H1 (cell line): ENCODE results near the gene TSHR. TPM values are rescaled to one million over a fixed set of nuclear protein-coding genes. Genes with fewer than 3 reads are reported as not detected.

Experiments
- BACH1 ChIP-seq: IDR thresholded peaks from 2 replicates; pipeline ENCODE4 v1.6.1; 2012; ENCODE audit warnings: low read length, improper control_type of control experiment
- CHD2 ChIP-seq: IDR thresholded peaks from 2 replicates; pipeline ENCODE4 v1.6.1; 2012; ENCODE audit warnings: low read length, improper control_type of control experiment
- CREB1 ChIP-seq: IDR thresholded peaks from 2 replicates; pipeline ENCODE4 v1.6.1; 2012; ENCODE audit warnings: inconsistent platforms
- CTBP2 ChIP-seq: IDR thresholded peaks from 2 replicates; pipeline ENCODE4 v1.7.0; 2011; ENCODE audit warnings: borderline replicate concordance, mild to moderate bottlenecking, moderate library complexity, mixed read lengths, low read length; ENCODE audit not compliant: insufficient read depth, insufficient read length
- CTCF ChIP-seq, 3 experiments: IDR thresholded peaks; 1 replicate in 2 of 3; 2 replicates in 1 of 3; pipeline versions ENCODE4 v1.5.1 to v1.6.1; 2011; ENCODE audit warnings: low read length in 3 of 3, mild to moderate bottlenecking in 3 of 3, inconsistent platforms in 2 of 3, low read depth in 1 of 3, moderate library complexity in 1 of 3; ENCODE audit not compliant: insufficient read depth in 1 of 3; ENCODE audit errors: control extremely low read depth in 1 of 3
- FOSL1 ChIP-seq: IDR thresholded peaks from 2 replicates; pipeline ENCODE4 v1.6.1; 2011; ENCODE audit warnings: mild to moderate bottlenecking, low read depth, low read length, moderate library complexity; ENCODE audit not compliant: insufficient read depth
- GABPA ChIP-seq: IDR thresholded peaks from 2 replicates; pipeline ENCODE4 v1.6.1; 2011; ENCODE audit warnings: mild to moderate bottlenecking, low read length, moderate library complexity, borderline replicate concordance; ENCODE audit not compliant: insufficient read depth
- JUN ChIP-seq: IDR thresholded peaks from 2 replicates; pipeline ENCODE4 v1.6.1; 2011; ENCODE audit warnings: low read depth, mild to moderate bottlenecking, improper control_type of control experiment, low read length
- POLR2AphosphoS5 ChIP-seq: IDR thresholded peaks from 2 replicates; pipeline ENCODE4 v1.6.1; 2011; ENCODE audit warnings: low read depth, low read length
- RNF2 ChIP-seq: fragments of 200-900, 300-1000 bp; sonication (generic); IDR thresholded peaks from 2 replicates; pipeline ENCODE4 v1.7.1; 2016; ENCODE audit warnings: borderline replicate concordance, low read depth, mild to moderate bottlenecking, antibody characterized with exemption, low read length; ENCODE audit not compliant: poor library complexity, severe bottlenecking; ENCODE audit errors: missing control alignments
- SP1 ChIP-seq: IDR thresholded peaks from 2 replicates; pipeline ENCODE4 v1.6.1; 2011; ENCODE audit warnings: low read depth, low read length
- SP2 ChIP-seq: IDR thresholded peaks from 2 replicates; pipeline ENCODE4 v1.6.1; 2012; ENCODE audit warnings: mild to moderate bottlenecking, low read length, inconsistent platforms
- TBP ChIP-seq: IDR thresholded peaks from 2 replicates; pipeline ENCODE4 v1.6.1; 2011; ENCODE audit warnings: low read depth, low read length, improper control_type of control experiment
- TCF12 ChIP-seq: IDR thresholded peaks from 2 replicates; pipeline ENCODE4 v1.6.1; 2011; ENCODE audit warnings: low read depth, mild to moderate bottlenecking, low read length
- YY1 ChIP-seq: IDR thresholded peaks from 2 replicates; pipeline ENCODE4 v1.6.1; 2011; ENCODE audit warnings: low read depth, mild to moderate bottlenecking, low read length
- polyA plus RNA-seq, 7 experiments: library from polyadenylated mRNA; depleted of rRNA in 3 of 7; stranded (reverse) in 5 of 7; unstranded in 2 of 7; fragments of >200 nt in 5 of 7; fragments of 200-250 nt in 2 of 7; gene quantifications; 1 replicate in 5 of 7; 2 replicates in 1 of 7; 4 replicates in 1 of 7; pipeline versions ENCODE4 v1.2.1 to v1.2.3, GENCODE V29; 2011 to 2013; ENCODE audit warnings: missing spikeins in 2 of 7, mixed read lengths in 2 of 7
- total RNA-seq: library from RNA; stranded (reverse); fragmentation: NEBNext Ultra II Directional; extraction: Animal tissue kit (Norgen Biotek cat#: 25700); gene quantifications from 2 replicates; pipeline ENCODE4 v1.2.1, GENCODE V29; 2021
- TF ChIP-seq, protein P1 (sequence below): IDR thresholded peaks from 2 replicates; pipeline ENCODE4 v1.6.1; 2012; ENCODE audit warnings: inconsistent platforms

Gene TSHR
- total and polyA plus RNA-seq, 2 of the 8 experiments (the other 6 are each of a cell fraction or from before 2014, with no cell fraction given), result 0.27 TPM; not detected in 1

DNA sequence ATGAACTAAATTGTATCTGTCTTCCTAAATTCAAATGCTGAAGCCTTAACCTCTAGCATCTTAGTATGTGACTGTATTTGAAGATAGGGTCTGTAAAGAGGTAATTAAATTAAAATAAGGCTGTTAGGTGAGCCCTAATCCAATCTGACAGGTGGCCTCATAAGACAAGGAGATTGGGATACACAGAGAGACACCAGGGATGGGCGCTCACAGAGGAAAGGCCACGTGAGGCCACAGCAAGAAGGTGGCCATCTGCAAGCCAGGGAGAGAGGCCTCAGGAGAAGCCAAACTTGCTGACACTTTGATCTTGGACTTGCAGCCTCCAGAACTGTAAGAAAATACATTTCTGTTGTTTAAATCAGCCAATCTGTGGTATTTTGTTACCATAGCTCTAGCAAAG, 154.8 kb downstream of the TSHR start (continued):
- TF ChIP-seq SP2, result no peak
- TF ChIP-seq POLR2AphosphoS5, result no peak
- no peak for TF ChIP-seq CTBP2
- no peak for TF ChIP-seq RNF2
- TF ChIP-seq GABPA, result no peak
- TF ChIP-seq, protein P1, sequence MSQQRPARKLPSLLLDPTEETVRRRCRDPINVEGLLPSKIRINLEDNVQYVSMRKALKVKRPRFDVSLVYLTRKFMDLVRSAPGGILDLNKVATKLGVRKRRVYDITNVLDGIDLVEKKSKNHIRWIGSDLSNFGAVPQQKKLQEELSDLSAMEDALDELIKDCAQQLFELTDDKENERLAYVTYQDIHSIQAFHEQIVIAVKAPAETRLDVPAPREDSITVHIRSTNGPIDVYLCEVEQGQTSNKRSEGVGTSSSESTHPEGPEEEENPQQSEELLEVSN, result no peak
- TF ChIP-seq BACH1, result no peak
- TF ChIP-seq YY1, result no peak
- no peak for TF ChIP-seq SP1
- no peak for TF ChIP-seq TBP
- no peak for TF ChIP-seq TCF12
- no peak for TF ChIP-seq CTCF (IDR thresholded peaks at IDR 0.05; ENCODE audit: control extremely low read depth in 1 of 3, insufficient read depth in 1 of 3, low read depth in 1 of 3, low read length in 3 of 3)
- TF ChIP-seq CREB1, result no peak
- no peak for TF ChIP-seq JUN
- no peak for TF ChIP-seq CHD2
- TF ChIP-seq FOSL1, result no peak
